GM19240 (cell line): ENCODE data around the gene MTOR.

ENCODE experiments used
- DNase-seq: peaks from one replicate; pipeline ENCODE4 v3.0.0; 2011; ENCODE audit warnings: low spot score; ENCODE audit not compliant: insufficient read length

MTOR gene

GRCh38 chr1:11151114-11151513 is 111.2 kb downstream of the MTOR start:
- no peak for DNase-seq

GRCh38 chr1:11150326-11150725 is 112.0 kb downstream of the MTOR start:
- no peak for DNase-seq

- no peak for DNase-seq
Measured at GRCh38 chr1:11147197-11147770, 115.1 kb downstream of the MTOR start.

GRCh38 chr1:11145741-11146140 is 116.6 kb downstream of the MTOR start:
- no peak for DNase-seq

- no peak for DNase-seq
Measured at GRCh38 chr1:11144570-11145256, 117.6 kb downstream of the MTOR start.

GRCh38 chr1:11143907-11144306 is 118.4 kb downstream of the MTOR start:
- DNase-seq: no peak

- no peak for DNase-seq
Measured at GRCh38 chr1:11143401-11143800, 119.0 kb downstream of the MTOR start.

- DNase-seq: no peak
Measured at GRCh38 chr1:11142618-11143391, 119.5 kb downstream of the MTOR start.

- no peak for DNase-seq
Measured at GRCh38 chr1:11138952-11139351, 123.4 kb downstream of the MTOR start.

GRCh38 chr1:11138029-11138428 is 124.3 kb downstream of the MTOR start:
- no peak for DNase-seq

GRCh38 chr1:11134898-11135266 is 127.5 kb downstream of the MTOR start:
- no peak for DNase-seq

- no peak for DNase-seq
Measured at GRCh38 chr1:11134251-11134897, 128.0 kb downstream of the MTOR start.

- no peak for DNase-seq
Measured at GRCh38 chr1:11132563-11133293, 129.6 kb downstream of the MTOR start.

- no peak for DNase-seq
Measured at GRCh38 chr1:11131816-11132215, 130.5 kb downstream of the MTOR start.

- no peak for DNase-seq
Measured at GRCh38 chr1:11130406-11130805, 131.9 kb downstream of the MTOR start.

- no peak for DNase-seq
Measured at GRCh38 chr1:11129649-11130390, 132.5 kb downstream of the MTOR start.

- DNase-seq: no peak
Measured at GRCh38 chr1:11126569-11126968, 135.8 kb downstream of the MTOR start.

GRCh38 chr1:11125931-11126330 is 136.4 kb downstream of the MTOR start:
- DNase-seq: no peak

- DNase-seq: no peak
Measured at GRCh38 chr1:11124965-11125364, 137.4 kb downstream of the MTOR start.

- no peak for DNase-seq
Measured at GRCh38 chr1:11116318-11116717, 146.0 kb downstream of the MTOR start.

GRCh38 chr1:11114966-11115365 is 147.4 kb downstream of the MTOR start:
- DNase-seq: no peak
